Measurements from ENCODE around the gene JPH2.

Gene JPH2

GRCh38 chr20:44111712-44112335, 75.2 kb downstream of the JPH2 start:
- no peak for TF ChIP-seq CTCF (IDR thresholded peaks at IDR 0.05; ENCODE audit: insufficient read depth, low read depth, low read length, missing control alignments)
- peak; percentile 42 for DNase-seq (ENCODE audit: low read depth)

GRCh38 chr20:44110816-44111568, 76.0 kb downstream of the JPH2 start:
- no peak for DNase-seq (ENCODE audit: low read depth)
- H3K4me3 ChIP-seq (ENCODE audit: low read length), result no peak overlapping the region
- TF ChIP-seq CTCF (IDR thresholded peaks at IDR 0.05; ENCODE audit: insufficient read depth, low read depth, low read length, missing control alignments), result no peak

More at GRCh38 chr20:44111712-44112335, 75.2 kb downstream of the JPH2 start:
- H3K4me3 ChIP-seq (ENCODE audit: low read length), result no peak overlapping the region

- H3K4me3 ChIP-seq (ENCODE audit: low read length), result no peak overlapping the region
- no peak for TF ChIP-seq CTCF (IDR thresholded peaks at IDR 0.05; ENCODE audit: insufficient read depth, low read depth, low read length, missing control alignments)
- no peak for DNase-seq (ENCODE audit: low read depth)
Measured at GRCh38 chr20:44109951-44110361, 77.0 kb downstream of the JPH2 start.

GRCh38 chr20:44106615-44107014, 80.4 kb downstream of the JPH2 start:
- no peak for DNase-seq (ENCODE audit: low read depth)
- no peak overlapping the region for H3K4me3 ChIP-seq (ENCODE audit: low read length)
- TF ChIP-seq CTCF (IDR thresholded peaks at IDR 0.05; ENCODE audit: insufficient read depth, low read depth, low read length, missing control alignments), result no peak

- no peak for TF ChIP-seq CTCF (IDR thresholded peaks at IDR 0.05; ENCODE audit: insufficient read depth, low read depth, low read length, missing control alignments)
- H3K4me3 ChIP-seq (ENCODE audit: low read length), result no peak overlapping the region
- DNase-seq (ENCODE audit: low read depth), result peak; percentile 87
Measured at GRCh38 chr20:44104798-44105517, 82.0 kb downstream of the JPH2 start.

GRCh38 chr20:44102582-44102981, 84.4 kb downstream of the JPH2 start:
- H3K4me3 ChIP-seq (ENCODE audit: low read length), result no peak overlapping the region
- no peak for DNase-seq (ENCODE audit: low read depth)
- TF ChIP-seq CTCF (IDR thresholded peaks at IDR 0.05; ENCODE audit: insufficient read depth, low read depth, low read length, missing control alignments), result no peak
